H9 (cell line): ENCODE results near the gene FSTL4. TPM values are rescaled to one million over a fixed set of nuclear protein-coding genes. Genes with fewer than 3 reads are reported as not detected.

Source experiments
- DNase-seq: peaks from one replicate; pipeline ENCODE4 v3.0.0-alpha.2; 2017
- H2AFZ ChIP-seq: one replicate; pipeline ENCODE4 v1.6.1; 2013; ENCODE audit warnings: mild to moderate bottlenecking, low read length, control low read depth, moderate library complexity
- H2AK5ac ChIP-seq: 2 replicates; pipeline ENCODE4 v1.6.1; 2013; ENCODE audit warnings: low read length, control low read depth, mixed read lengths; ENCODE audit not compliant: insufficient read length
- H2BK120ac ChIP-seq: one replicate; pipeline ENCODE4 v1.6.1; 2013; ENCODE audit warnings: low read depth, mild to moderate bottlenecking, low read length, control low read depth, inconsistent platforms; ENCODE audit not compliant: poor library complexity, severe bottlenecking
- H2BK12ac ChIP-seq: 2 replicates; pipeline ENCODE4 v1.6.1; 2013; ENCODE audit warnings: low read length, control low read depth, mixed read lengths, low read depth; ENCODE audit not compliant: insufficient read length
- H2BK15ac ChIP-seq: 2 replicates; pipeline ENCODE4 v1.6.1; 2013; ENCODE audit warnings: low read depth, low read length, control low read depth
- H2BK20ac ChIP-seq: one replicate; pipeline ENCODE4 v1.6.1; 2013; ENCODE audit warnings: low read depth, mild to moderate bottlenecking, low read length, control low read depth, inconsistent platforms; ENCODE audit not compliant: poor library complexity, severe bottlenecking
- H2BK5ac ChIP-seq: 2 replicates; pipeline ENCODE4 v1.6.1; 2013; ENCODE audit warnings: low read length, control low read depth, mixed read lengths; ENCODE audit not compliant: insufficient read length
- H3K14ac ChIP-seq: 2 replicates; pipeline ENCODE4 v1.6.1; 2013; ENCODE audit warnings: low read length, control low read depth; ENCODE audit not compliant: insufficient read depth
- H3K18ac ChIP-seq: 2 replicates; pipeline ENCODE4 v1.6.1; 2013; ENCODE audit warnings: low read depth, mild to moderate bottlenecking, mixed read lengths, low read length, control low read depth; ENCODE audit not compliant: insufficient read length
- H3K23ac ChIP-seq: 2 replicates; pipeline ENCODE4 v1.6.1; 2013; ENCODE audit warnings: low read length, control low read depth, mixed read lengths, low read depth; ENCODE audit not compliant: insufficient read length
- H3K23me2 ChIP-seq: 2 replicates; pipeline ENCODE4 v1.6.1; 2013; ENCODE audit warnings: low read depth, mild to moderate bottlenecking, mixed read lengths, low read length, control low read depth; ENCODE audit not compliant: insufficient read length, poor library complexity, severe bottlenecking
- H3K27ac ChIP-seq: 2 replicates; pipeline ENCODE4 v1.5.1; 2013; ENCODE audit warnings: low read length, control low read depth, mixed read lengths, low read depth; ENCODE audit not compliant: insufficient read length
- H3K27me3 ChIP-seq: 2 replicates; pipeline ENCODE4 v1.6.1; 2013; ENCODE audit warnings: low read length, control low read depth, inconsistent platforms; ENCODE audit not compliant: insufficient read depth
- H3K4ac ChIP-seq: 2 replicates; pipeline ENCODE4 v1.6.1; 2013; ENCODE audit warnings: low read depth, mild to moderate bottlenecking, control low read depth, inconsistent platforms, low read length, moderate library complexity
- H3K4me1 ChIP-seq: 2 replicates; pipeline ENCODE4 v1.6.1; 2013; ENCODE audit warnings: low read length, control low read depth, inconsistent platforms; ENCODE audit not compliant: insufficient read depth
- H3K4me2 ChIP-seq: 2 replicates; pipeline ENCODE4 v1.6.1; 2013; ENCODE audit warnings: low read length, control low read depth, mixed read lengths; ENCODE audit not compliant: insufficient read length, insufficient read depth
- H3K56ac ChIP-seq: 2 replicates; pipeline ENCODE4 v1.6.1; 2013; ENCODE audit warnings: low read depth, mild to moderate bottlenecking, mixed read lengths, low read length, control low read depth; ENCODE audit not compliant: insufficient read length
- H3K79me1 ChIP-seq: 2 replicates; pipeline ENCODE4 v1.6.1; 2013; ENCODE audit warnings: low read depth, mild to moderate bottlenecking, moderate library complexity, low read length, control low read depth, inconsistent platforms; ENCODE audit not compliant: insufficient read depth, poor library complexity, severe bottlenecking
- H3K79me2 ChIP-seq: 2 replicates; pipeline ENCODE4 v1.6.1; 2013; ENCODE audit warnings: low read length, control low read depth, inconsistent platforms; ENCODE audit not compliant: insufficient read depth
- H3K9ac ChIP-seq: 2 replicates; pipeline ENCODE4 v1.6.1; 2013; ENCODE audit warnings: low read length, control low read depth, mixed read lengths; ENCODE audit not compliant: insufficient read length; ENCODE audit errors: extremely low read depth
- H3K9me3 ChIP-seq: one replicate; pipeline ENCODE4 v1.6.1; 2013; ENCODE audit warnings: low read depth, low read length, inconsistent platforms; ENCODE audit not compliant: control insufficient read depth
- H3T11ph ChIP-seq: one replicate; pipeline ENCODE4 v1.6.1; 2013; ENCODE audit warnings: mild to moderate bottlenecking, low read length, control low read depth, inconsistent platforms
- H4K20me1 ChIP-seq: one replicate; pipeline ENCODE4 v1.6.1; 2013; ENCODE audit not compliant: control insufficient read depth, insufficient read length, insufficient read depth
- H4K5ac ChIP-seq: 2 replicates; pipeline ENCODE4 v1.6.1; 2013; ENCODE audit warnings: low read depth, mild to moderate bottlenecking, mixed read lengths, low read length, control low read depth; ENCODE audit not compliant: insufficient read length
- H4K8ac ChIP-seq: replicated peaks from 2 replicates; pipeline ENCODE4 v1.6.1; 2013; ENCODE audit warnings: low read length, control low read depth, mixed read lengths, low read depth; ENCODE audit not compliant: insufficient read length
- H4K91ac ChIP-seq: 2 replicates; pipeline ENCODE4 v1.6.1; 2013; ENCODE audit warnings: low read depth, mild to moderate bottlenecking, moderate library complexity, mixed read lengths, low read length, control low read depth; ENCODE audit not compliant: insufficient read length
- H3K27ac Mint-ChIP-seq, 3 experiments: 2 replicates in 2 of 3; 3 replicates in 1 of 3; pipeline ENCODE4 v1.8.0; 2020 to 2021; ENCODE audit warnings: mixed read lengths in 3 of 3, mild to moderate bottlenecking in 1 of 3, moderate library complexity in 1 of 3
- H3K27me3 Mint-ChIP-seq: 2 replicates; pipeline ENCODE4 v1.8.0; 2021; ENCODE audit warnings: low read depth, mild to moderate bottlenecking, moderate library complexity, mixed read lengths
- H3K36me3 Mint-ChIP-seq, 3 experiments: 2 replicates in 2 of 3; 3 replicates in 1 of 3; pipeline ENCODE4 v1.8.0; 2020 to 2021; ENCODE audit warnings: low read depth in 3 of 3, mixed read lengths in 3 of 3; ENCODE audit not compliant: insufficient read depth in 1 of 3
- H3K4me1 Mint-ChIP-seq, 2 experiments: 2 replicates each; pipeline ENCODE4 v1.8.0; 2020; ENCODE audit warnings: mixed read lengths in 2 of 2
- H3K4me3 Mint-ChIP-seq, 2 experiments: 2 replicates in 1 of 2; 3 replicates in 1 of 2; pipeline ENCODE4 v1.8.0; 2020 to 2021; ENCODE audit warnings: mild to moderate bottlenecking in 2 of 2, mixed read lengths in 2 of 2, moderate library complexity in 1 of 2
- H3K9me3 Mint-ChIP-seq, 2 experiments: 2 replicates in 1 of 2; 3 replicates in 1 of 2; pipeline ENCODE4 v1.8.0; 2020; ENCODE audit warnings: mild to moderate bottlenecking in 2 of 2, mixed read lengths in 2 of 2, moderate library complexity in 1 of 2
- WGBS: extraction: QIAGEN DNeasy Blood & Tissue Kit; methylation state at CpG from one replicate; pipeline ENCODE4 v1.1.7; 2013; ENCODE audit warnings: missing lambda C conversion rate, low lambda C conversion rate, mixed read lengths; ENCODE audit not compliant: insufficient read length; ENCODE audit errors: extremely low coverage; 5-methylcytosine and 5-hydroxymethylcytosine counted together
- total RNA-seq: library from RNA; stranded (reverse); gene quantifications from 2 replicates; pipeline ENCODE4 v1.2.1, GENCODE V29; 2021
- TF ChIP-seq, protein P1 (sequence below): fragments of 200-600 bp; sonication (generic); conservative IDR thresholded peaks from 3 replicates; pipeline ENCODE4 v1.8.0; 2021; ENCODE audit warnings: antibody characterized with exemption, mild to moderate bottlenecking

The FSTL4 gene
- total RNA-seq, 1 experiment from 2014 or later, result 5.7 TPM

DNA sequence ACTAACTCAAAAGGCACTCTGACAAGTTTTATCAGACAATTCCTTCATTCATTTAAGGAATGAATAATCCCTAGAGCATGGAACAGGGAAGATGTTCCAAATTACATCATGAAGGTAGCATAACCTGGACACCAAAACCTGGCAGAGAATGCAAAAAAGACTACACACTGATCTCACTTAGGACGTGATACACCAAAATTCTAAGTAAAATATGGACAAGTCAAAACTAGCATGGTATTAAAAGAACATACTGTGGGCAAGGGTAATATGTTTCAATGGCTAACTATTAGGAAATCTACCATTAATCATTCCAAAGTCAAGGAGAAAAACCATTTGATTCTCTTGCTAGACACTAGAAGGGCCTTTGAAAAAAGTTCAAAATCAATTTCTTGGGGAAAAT is 384.0 kb downstream of the FSTL4 start:
- no peaks in the 10 kb centered on the region; a peak in 1 of 5 replicates for H3K9me3 Mint-ChIP-seq
- H3K4me1 Mint-ChIP-seq, result peaks cover 1% of the 10 kb centered on the region in 2 experiments; a peak in 3 of 4 replicates
- Histone ChIP-seq H3K56ac (no peak overlapping the region), H3K4ac (no peak overlapping the region), H4K91ac (no peak overlapping the region), H3K79me1 (no peaks in the 10 kb centered on the region), H4K8ac (no peak overlapping the region), H4K20me1 (no peaks in the 10 kb centered on the region), H4K5ac (no peak overlapping the region), H2BK120ac (no peak overlapping the region), H3K4me1 (no peaks in the 10 kb centered on the region), H3K79me2 (no peaks in the 10 kb centered on the region), H3K9me3 (no peaks in the 10 kb centered on the region), H3K23me2 (no peaks in the 10 kb centered on the region), H3K4me2 (no peak overlapping the region), H3K14ac (no peak overlapping the region), H2BK15ac (no peak overlapping the region), H3K27ac (no peak overlapping the region), H2AK5ac (no peak overlapping the region), H3K27me3 (no peaks in the 10 kb centered on the region), H3T11ph (no peak overlapping the region), H2AFZ (no peak overlapping the region), H2BK12ac (no peak overlapping the region), H3K23ac (no peak overlapping the region), H3K18ac (no peak overlapping the region), H3K9ac (no peak overlapping the region), H2BK5ac (no peak overlapping the region), H2BK20ac (no peak overlapping the region)
- no peaks in the 10 kb centered on the region for H3K27me3 Mint-ChIP-seq
- no CpG with 5 or more reads among the region's 1 CpG for WGBS
- H3K36me3 Mint-ChIP-seq, result no peaks in the 10 kb centered on the region
- no peak overlapping the region for H3K27ac Mint-ChIP-seq
- DNase-seq, result no peak
- H3K4me3 Mint-ChIP-seq, result no peak overlapping the region
- TF ChIP-seq, protein P1, sequence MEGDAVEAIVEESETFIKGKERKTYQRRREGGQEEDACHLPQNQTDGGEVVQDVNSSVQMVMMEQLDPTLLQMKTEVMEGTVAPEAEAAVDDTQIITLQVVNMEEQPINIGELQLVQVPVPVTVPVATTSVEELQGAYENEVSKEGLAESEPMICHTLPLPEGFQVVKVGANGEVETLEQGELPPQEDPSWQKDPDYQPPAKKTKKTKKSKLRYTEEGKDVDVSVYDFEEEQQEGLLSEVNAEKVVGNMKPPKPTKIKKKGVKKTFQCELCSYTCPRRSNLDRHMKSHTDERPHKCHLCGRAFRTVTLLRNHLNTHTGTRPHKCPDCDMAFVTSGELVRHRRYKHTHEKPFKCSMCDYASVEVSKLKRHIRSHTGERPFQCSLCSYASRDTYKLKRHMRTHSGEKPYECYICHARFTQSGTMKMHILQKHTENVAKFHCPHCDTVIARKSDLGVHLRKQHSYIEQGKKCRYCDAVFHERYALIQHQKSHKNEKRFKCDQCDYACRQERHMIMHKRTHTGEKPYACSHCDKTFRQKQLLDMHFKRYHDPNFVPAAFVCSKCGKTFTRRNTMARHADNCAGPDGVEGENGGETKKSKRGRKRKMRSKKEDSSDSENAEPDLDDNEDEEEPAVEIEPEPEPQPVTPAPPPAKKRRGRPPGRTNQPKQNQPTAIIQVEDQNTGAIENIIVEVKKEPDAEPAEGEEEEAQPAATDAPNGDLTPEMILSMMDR, result no peak
